ELR (cell line): Measurements from ENCODE around the gene DAND5.
"Not testable (repeated sequence)": the region's sequence is repeated elsewhere in the genome, so short reads cannot be mapped to it uniquely, and the experiment has no call there.

Source experiments
- DNase-seq: peaks from one replicate; pipeline ENCODE4 v3.0.0-alpha.2; 2015; ENCODE audit warnings: low read depth

Gene DAND5

GRCh38 chr19:12946092-12946721, 23.2 kb upstream of the DAND5 start:
- DNase-seq: peak; percentile 89

- no peak for DNase-seq
Observed at GRCh38 chr19:12946731-12947496, 22.5 kb upstream of the DAND5 start.

GRCh38 chr19:12947702-12948611, 21.4 kb upstream of the DAND5 start:
- DNase-seq: no peak

GRCh38 chr19:12948612-12949362, 20.6 kb upstream of the DAND5 start:
- DNase-seq: no peak

GRCh38 chr19:12949363-12950283, 19.8 kb upstream of the DAND5 start:
- no peak for DNase-seq

GRCh38 chr19:12952050-12952449, 17.3 kb upstream of the DAND5 start:
- not testable (repeated sequence) for DNase-seq

GRCh38 chr19:12952488-12953137, 16.8 kb upstream of the DAND5 start:
- peak; percentile 90 for DNase-seq

GRCh38 chr19:12953138-12953798, 16.1 kb upstream of the DAND5 start:
- DNase-seq: no peak

- DNase-seq: no peak
Observed at GRCh38 chr19:12953799-12954611, 15.4 kb upstream of the DAND5 start.

GRCh38 chr19:12954612-12954962, 14.8 kb upstream of the DAND5 start:
- DNase-seq: no peak

GRCh38 chr19:12955575-12955974, 13.8 kb upstream of the DAND5 start:
- DNase-seq: not testable (repeated sequence)

GRCh38 chr19:12955996-12956395, 13.4 kb upstream of the DAND5 start:
- DNase-seq: no peak

GRCh38 chr19:12956446-12957388, 12.7 kb upstream of the DAND5 start, which contains the start of gene GADD45GIP1:
GADD45GIP1 (minus strand) TSS chr19:12957223; CDS start chr19:12957212, 11 bp downstream.
- peak; percentile 86 for DNase-seq

GRCh38 chr19:12957389-12957952, 11.9 kb upstream of the DAND5 start:
- not testable (repeated sequence) for DNase-seq

GRCh38 chr19:12959481-12959880, 9.9 kb upstream of the DAND5 start:
- DNase-seq: no peak

- DNase-seq: peak; percentile 79
Observed at GRCh38 chr19:12965017-12965811, 4.2 kb upstream of the DAND5 start.

GRCh38 chr19:12965812-12966135, 3.6 kb upstream of the DAND5 start:
- DNase-seq: no peak
